ENCODE results near the gene ZRANB1.

GRCh38 chr10:125014836-125015355, 73.0 kb downstream of the ZRANB1 start:
- TF ChIP-seq CTCF (conservative IDR thresholded peaks at IDR 0.05; ENCODE audit: low read depth, low read length): no peak
- no peak for TF ChIP-seq EZH2 (IDR thresholded peaks at IDR 0.05; ENCODE audit: borderline replicate concordance, low read depth, low read length, poor library complexity, severe bottlenecking)

Measured in A673 (cell line).